Smooth muscle cell (in vitro differentiated cells): Measurements from ENCODE around the gene MORN4. TPM values are rescaled to one million over a fixed set of nuclear protein-coding genes. Genes with fewer than 3 reads are reported as not detected.

Experiments used
- DNase-seq: peaks from one replicate; lab custom pipeline; 2025; ENCODE audit not compliant: unreplicated experiment; lab: John Stamatoyannopoulos, UW
- H2AFZ ChIP-seq: fragments of 200-600 bp; sonication (generic); 2 replicates; pipeline ENCODE4 v1.6.0; 2016; ENCODE audit warnings: antibody characterized with exemption, low read depth, mild to moderate bottlenecking
- H3F3A ChIP-seq: fragments of 200-600 bp; sonication (generic); 2 replicates; pipeline ENCODE4 v1.6.0; 2017; ENCODE audit warnings: antibody characterized with exemption, low read depth
- H3K27ac ChIP-seq: fragments of 200-600 bp; sonication (generic); 2 replicates; pipeline ENCODE4 v1.5.1; 2016; ENCODE audit warnings: low read depth, mild to moderate bottlenecking
- H3K27me3 ChIP-seq: fragments of 200-600 bp; sonication (generic); 2 replicates; pipeline ENCODE4 v1.6.1; 2016; ENCODE audit warnings: low read depth, mild to moderate bottlenecking
- H3K36me3 ChIP-seq: fragments of 200-600 bp; sonication (generic); 2 replicates; pipeline ENCODE4 v1.5.1; 2016; ENCODE audit warnings: low read depth
- H3K4me1 ChIP-seq: fragments of 200-600 bp; sonication (generic); 2 replicates; pipeline ENCODE4 v1.5.1; 2016; ENCODE audit warnings: low read depth
- H3K4me2 ChIP-seq: fragments of 200-600 bp; sonication (generic); 2 replicates; pipeline ENCODE4 v1.6.0; 2016; ENCODE audit warnings: mild to moderate bottlenecking
- H3K4me3 ChIP-seq: fragments of 200-600 bp; sonication (generic); 2 replicates; pipeline ENCODE4 v1.5.1; 2016; ENCODE audit warnings: mild to moderate bottlenecking
- H3K79me2 ChIP-seq: fragments of 200-600 bp; sonication (generic); 2 replicates; pipeline ENCODE4 v1.6.0; 2016; ENCODE audit warnings: low read depth, mild to moderate bottlenecking
- H3K9ac ChIP-seq: fragments of 200-600 bp; sonication (generic); 2 replicates; pipeline ENCODE4 v1.6.0; 2016; ENCODE audit warnings: low read depth
- H3K9me3 ChIP-seq: fragments of 200-600 bp; sonication (generic); replicated peaks from 2 replicates; pipeline ENCODE4 v1.5.1; 2016; ENCODE audit warnings: low read depth
- H4K20me1 ChIP-seq: fragments of 200-600 bp; sonication (generic); 2 replicates; pipeline ENCODE4 v1.6.0; 2016; ENCODE audit warnings: low read depth
- CTCF ChIP-seq: fragments of 200-600 bp; sonication (generic); IDR thresholded peaks from 2 replicates; pipeline ENCODE4 v1.5.1; 2017; ENCODE audit warnings: borderline replicate concordance, mild to moderate bottlenecking, antibody characterized with exemption; ENCODE audit not compliant: insufficient read depth, poor library complexity, severe bottlenecking
- WGBS: methylation state at CpG from one replicate; pipeline ENCODE4 v1.1.7; 2016; ENCODE audit warnings: low lambda C conversion rate; 5-methylcytosine and 5-hydroxymethylcytosine counted together
- polyA plus RNA-seq: library from polyadenylated mRNA; unstranded; fragments of >200 nt; fragmentation: Nextera tagmentation; extraction: Ambion mirVana; gene quantifications from 2 replicates; pipeline ENCODE4 v1.2.1, GENCODE V29; 2016
- total RNA-seq: library from RNA; depleted of rRNA; stranded (reverse); fragments of >200 nt; gene quantifications from 2 replicates; pipeline ENCODE4 v1.2.3, GENCODE V29; 2014

MORN4 gene
- total and polyA plus RNA-seq, 2 experiments from 2014 or later, result 2.9 to 16.8 TPM

DNA sequence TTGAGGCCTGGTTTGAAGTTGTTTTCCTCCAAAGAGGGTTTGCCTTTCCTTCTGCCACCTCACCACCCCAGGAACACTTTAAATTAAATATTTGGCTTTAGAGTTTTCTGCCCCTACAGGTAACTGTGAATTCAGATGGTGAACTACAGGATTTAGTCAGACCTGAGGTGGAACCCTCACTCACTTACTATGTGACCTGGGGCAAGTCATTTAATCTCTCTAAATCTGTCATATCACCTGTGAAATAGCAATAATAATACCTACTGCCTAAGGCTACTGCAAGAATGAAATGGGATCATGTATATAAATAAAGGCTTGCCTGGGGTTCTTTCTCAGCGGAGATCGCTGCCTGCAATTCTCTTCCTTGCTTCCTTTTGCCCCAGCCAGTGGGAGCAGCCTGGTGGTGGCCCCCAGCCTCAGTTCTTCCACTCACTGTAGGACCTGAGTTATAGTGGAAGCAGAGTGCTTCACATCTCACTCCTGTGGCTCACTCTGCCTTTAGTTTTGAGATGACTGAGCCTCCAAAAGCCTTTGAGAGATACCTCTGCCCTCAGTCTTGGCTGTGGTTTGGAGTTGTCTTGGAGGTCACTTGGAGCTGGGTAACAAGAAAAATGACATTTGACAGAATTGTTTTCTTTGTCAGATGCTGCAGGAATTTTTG is 66.8 kb downstream of the MORN4 start:
- 93% methylated on average over 2 of the region's 2 CpGs for WGBS
- Histone ChIP-seq H3K9me3 (no peaks in the 10 kb centered on the region), H4K20me1 (peaks cover 23% of the 10 kb centered on the region), H3K27ac (no peak overlapping the region), H3F3A (peaks cover 4% of the 10 kb centered on the region), H3K4me3 (no peak overlapping the region), H3K4me2 (no peak overlapping the region), H2AFZ (no peak overlapping the region), H3K9ac (no peak overlapping the region), H3K4me1 (no peaks in the 10 kb centered on the region), H3K79me2 (peaks cover 28% of the 10 kb centered on the region), H3K36me3 (no peaks in the 10 kb centered on the region), H3K27me3 (no peaks in the 10 kb centered on the region)
- no peak for DNase-seq
- no peak for TF ChIP-seq CTCF

GRCh38 chr10:97564776-97565175 is 68.5 kb downstream of the MORN4 start:
- H3K27ac ChIP-seq, result no peak overlapping the region
- H3F3A ChIP-seq, result no peaks in the 10 kb centered on the region
- no peak for DNase-seq
- no peak overlapping the region for H2AFZ ChIP-seq
- H4K20me1 ChIP-seq, result peaks cover 23% of the 10 kb centered on the region
- H3K4me2 ChIP-seq, result no peak overlapping the region
- no peaks in the 10 kb centered on the region for H3K27me3 ChIP-seq
- TF ChIP-seq CTCF, result no peak
- peaks cover 31% of the 10 kb centered on the region for H3K79me2 ChIP-seq
- no peak overlapping the region for H3K4me3 ChIP-seq
- 88% methylated on average over 4 of the region's 4 CpGs for WGBS
- H3K36me3 ChIP-seq, result no peaks in the 10 kb centered on the region
- H3K9me3 ChIP-seq, result no peaks in the 10 kb centered on the region
- no peaks in the 10 kb centered on the region for H3K4me1 ChIP-seq
- no peak overlapping the region for H3K9ac ChIP-seq

Other genes starting within 250 kb of the MORN4 start
- gene RRP12, start 232.2 kb downstream of the MORN4 start, total RNA-seq, result 15.9 and 18.8 TPM in 2 replicates
- 14.1 and 21.7 TPM in 2 replicates for gene RRP12, start 232.2 kb downstream of the MORN4 start, polyA plus RNA-seq
- 725 and 787 TPM in 2 replicates for gene PGAM1, start 207.3 kb downstream of the MORN4 start, total RNA-seq
- 921 and 957 TPM in 2 replicates for gene PGAM1, start 207.3 kb downstream of the MORN4 start, polyA plus RNA-seq
- gene EXOSC1, start 187.5 kb downstream of the MORN4 start, total RNA-seq, result 44.9 and 48.7 TPM in 2 replicates
- 61.5 and 97.5 TPM in 2 replicates for gene EXOSC1, start 187.5 kb downstream of the MORN4 start, polyA plus RNA-seq
- gene ZDHHC16, start 187.3 kb downstream of the MORN4 start, total RNA-seq, result 48.5 and 50.3 TPM in 2 replicates
- 73.3 and 81.1 TPM in 2 replicates for gene ZDHHC16, start 187.3 kb downstream of the MORN4 start, polyA plus RNA-seq
- gene MMS19, start 135.1 kb downstream of the MORN4 start, total RNA-seq, result 97.9 and 125 TPM in 2 replicates
- gene MMS19, start 135.1 kb downstream of the MORN4 start, polyA plus RNA-seq, result 76.8 and 81.4 TPM in 2 replicates
- 26.5 and 27.1 TPM in 2 replicates for gene UBTD1, start 134.6 kb downstream of the MORN4 start, total RNA-seq
- gene UBTD1, start 134.6 kb downstream of the MORN4 start, polyA plus RNA-seq, result 59.9 and 61.5 TPM in 2 replicates
- gene ANKRD2, start 60.7 kb downstream of the MORN4 start, total RNA-seq, result not detected in 2 replicates
- 0.30 TPM in 1 of 2 replicates, not detected in the other for gene ANKRD2, start 60.7 kb downstream of the MORN4 start, polyA plus RNA-seq
- not detected in 2 replicates for gene HOGA1, start 49.1 kb downstream of the MORN4 start, total RNA-seq
- 0.10 TPM in 1 of 2 replicates, not detected in the other for gene HOGA1, start 49.1 kb downstream of the MORN4 start, polyA plus RNA-seq
- gene C10orf62, start 43.8 kb downstream of the MORN4 start, total RNA-seq, result not detected in 2 replicates
- gene C10orf62, start 43.8 kb downstream of the MORN4 start, polyA plus RNA-seq, result not detected in 2 replicates
- 20.8 and 23.4 TPM in 2 replicates for gene PI4K2A, start 7.2 kb upstream of the MORN4 start, total RNA-seq
- 20.4 and 21.0 TPM in 2 replicates for gene PI4K2A, start 7.2 kb upstream of the MORN4 start, polyA plus RNA-seq
- 14.9 and 23.8 TPM in 2 replicates for gene AVPI1, start 53.7 kb upstream of the MORN4 start, total RNA-seq
- gene AVPI1, start 53.7 kb upstream of the MORN4 start, polyA plus RNA-seq, result 26.9 and 32.5 TPM in 2 replicates
- 46.3 and 58.4 TPM in 2 replicates for gene MARVELD1, start 80.2 kb upstream of the MORN4 start, total RNA-seq
- 95.5 and 132 TPM in 2 replicates for gene MARVELD1, start 80.2 kb upstream of the MORN4 start, polyA plus RNA-seq
- gene ZFYVE27, start 103.6 kb upstream of the MORN4 start, total RNA-seq, result 7.0 and 9.7 TPM in 2 replicates
- gene ZFYVE27, start 103.6 kb upstream of the MORN4 start, polyA plus RNA-seq, result 11.4 and 14.0 TPM in 2 replicates
- not detected in 2 replicates for gene SFRP5, start 138.5 kb upstream of the MORN4 start, total RNA-seq
- 0.11 and 0.12 TPM in 2 replicates for gene SFRP5, start 138.5 kb upstream of the MORN4 start, polyA plus RNA-seq
- not detected in 2 replicates for gene GOLGA7B, start 216.3 kb upstream of the MORN4 start, total RNA-seq
- not detected in 2 replicates for gene GOLGA7B, start 216.3 kb upstream of the MORN4 start, polyA plus RNA-seq